ENCODE data around the gene CHRNA3.

The CHRNA3 gene

DNA sequence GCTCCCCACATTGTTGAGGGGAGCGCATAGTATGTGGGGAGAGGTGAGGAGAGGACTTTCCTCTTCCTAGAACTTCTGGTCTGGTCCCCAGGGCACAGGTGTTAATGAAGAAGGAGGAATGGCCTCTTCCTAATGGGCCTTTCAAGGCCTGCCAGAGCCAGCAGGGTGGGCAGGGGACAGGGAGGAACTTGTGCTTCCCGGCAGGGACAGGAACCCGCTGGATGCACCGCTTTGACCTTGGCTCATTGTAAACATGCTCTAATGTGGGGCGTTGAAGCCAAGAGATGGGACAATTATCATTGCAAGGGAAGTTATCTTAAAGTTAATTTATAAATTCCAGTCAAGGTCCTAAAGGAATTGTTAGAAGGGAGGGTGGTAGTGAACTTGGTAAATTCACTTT, 41.2 kb upstream of the CHRNA3 start:
- peaks cover 9% of the 10 kb centered on the region for H3K4me1 ChIP-seq
- no peaks in the 10 kb centered on the region for H3K27me3 ChIP-seq
- TF ChIP-seq, protein P1, sequence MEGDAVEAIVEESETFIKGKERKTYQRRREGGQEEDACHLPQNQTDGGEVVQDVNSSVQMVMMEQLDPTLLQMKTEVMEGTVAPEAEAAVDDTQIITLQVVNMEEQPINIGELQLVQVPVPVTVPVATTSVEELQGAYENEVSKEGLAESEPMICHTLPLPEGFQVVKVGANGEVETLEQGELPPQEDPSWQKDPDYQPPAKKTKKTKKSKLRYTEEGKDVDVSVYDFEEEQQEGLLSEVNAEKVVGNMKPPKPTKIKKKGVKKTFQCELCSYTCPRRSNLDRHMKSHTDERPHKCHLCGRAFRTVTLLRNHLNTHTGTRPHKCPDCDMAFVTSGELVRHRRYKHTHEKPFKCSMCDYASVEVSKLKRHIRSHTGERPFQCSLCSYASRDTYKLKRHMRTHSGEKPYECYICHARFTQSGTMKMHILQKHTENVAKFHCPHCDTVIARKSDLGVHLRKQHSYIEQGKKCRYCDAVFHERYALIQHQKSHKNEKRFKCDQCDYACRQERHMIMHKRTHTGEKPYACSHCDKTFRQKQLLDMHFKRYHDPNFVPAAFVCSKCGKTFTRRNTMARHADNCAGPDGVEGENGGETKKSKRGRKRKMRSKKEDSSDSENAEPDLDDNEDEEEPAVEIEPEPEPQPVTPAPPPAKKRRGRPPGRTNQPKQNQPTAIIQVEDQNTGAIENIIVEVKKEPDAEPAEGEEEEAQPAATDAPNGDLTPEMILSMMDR (IDR thresholded peaks at IDR 0.05; ENCODE audit: low read depth, low read length) = no peak
- no peak overlapping the region for H3K4me3 ChIP-seq (ENCODE audit: low read depth, low read length)
- no peaks in the 10 kb centered on the region; the same call in 1 of the 2 replicates for H3K9me3 ChIP-seq
- DNase-seq = no peak
- no peaks in the 10 kb centered on the region for H3K36me3 ChIP-seq

DNA sequence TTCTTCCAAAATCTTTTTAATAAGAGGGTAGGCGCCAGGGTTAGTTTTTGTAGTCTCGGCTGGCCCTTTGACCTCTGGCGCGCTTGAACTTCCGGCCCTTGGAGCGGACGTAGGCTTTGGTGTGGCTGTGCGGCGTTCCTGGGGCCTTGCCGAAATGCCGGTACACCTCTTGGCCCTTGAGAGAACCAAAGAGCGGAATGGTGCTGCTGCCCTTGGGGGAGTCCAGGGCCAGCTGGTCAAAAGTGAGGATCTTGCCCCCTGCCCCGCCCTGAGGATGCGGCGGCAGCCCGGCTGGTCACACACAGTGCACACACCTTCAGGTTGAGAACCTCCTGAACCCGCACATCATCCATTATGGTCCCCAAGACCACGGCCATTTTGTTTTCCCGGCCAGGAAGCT, 40.2 kb upstream of the CHRNA3 start:
- H3K27me3 ChIP-seq = no peaks in the 10 kb centered on the region
- H3K4me3 ChIP-seq (ENCODE audit: low read depth, low read length) = no peak overlapping the region
- TF ChIP-seq, protein P1 (IDR thresholded peaks at IDR 0.05; ENCODE audit: low read depth, low read length) = no peak
- H3K36me3 ChIP-seq = no peaks in the 10 kb centered on the region
- H3K9me3 ChIP-seq = no peaks in the 10 kb centered on the region; the same call in 1 of the 2 replicates
- no peak for DNase-seq
- H3K4me1 ChIP-seq = peaks cover 9% of the 10 kb centered on the region

DNA sequence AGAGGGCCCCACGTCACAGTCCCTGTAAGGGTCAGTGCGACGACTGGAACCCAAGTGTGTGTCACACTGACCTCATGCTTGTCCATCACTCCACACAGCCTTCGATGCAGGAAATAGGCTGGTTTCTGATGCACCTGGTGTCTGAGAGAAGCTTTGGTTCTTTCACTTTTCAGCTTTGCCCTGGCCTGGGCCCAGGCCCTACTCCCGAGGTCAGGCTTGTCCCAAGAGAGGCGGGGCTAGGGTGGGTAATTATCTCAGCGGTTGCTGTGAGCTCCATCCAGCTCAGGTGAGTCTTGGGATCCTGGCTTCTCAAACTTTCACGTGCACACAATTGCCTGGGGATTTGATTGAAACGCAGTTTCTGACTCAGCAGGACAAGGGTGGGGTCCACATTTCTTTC, 39.8 kb upstream of the CHRNA3 start:
- no peaks in the 10 kb centered on the region for H3K36me3 ChIP-seq
- no peaks in the 10 kb centered on the region; the same call in 1 of the 2 replicates for H3K9me3 ChIP-seq
- TF ChIP-seq, protein P1 (IDR thresholded peaks at IDR 0.05; ENCODE audit: low read depth, low read length) = no peak
- H3K27me3 ChIP-seq = no peaks in the 10 kb centered on the region
- DNase-seq = no peak
- H3K4me1 ChIP-seq = peaks cover 9% of the 10 kb centered on the region
- H3K4me3 ChIP-seq (ENCODE audit: low read depth, low read length) = no peak overlapping the region

DNA sequence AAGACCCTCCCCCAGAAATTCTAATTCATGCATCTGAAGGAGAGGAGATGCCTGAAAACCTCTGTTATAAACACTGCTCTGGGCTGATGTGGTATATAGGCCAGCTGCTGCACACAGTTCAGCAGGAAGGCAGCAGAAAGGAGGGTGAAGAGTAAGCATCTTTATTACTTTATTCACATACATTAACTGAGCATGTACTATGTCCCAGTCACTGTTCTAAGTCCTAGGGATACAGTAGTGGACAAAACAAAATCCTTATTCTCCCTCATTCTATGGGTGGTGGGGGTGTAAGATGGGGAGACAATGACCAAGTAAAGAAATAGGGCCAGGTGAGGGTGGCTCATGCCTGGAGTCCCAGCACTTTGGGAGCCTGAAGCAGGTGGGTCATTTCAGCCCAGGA, 38.0 kb upstream of the CHRNA3 start:
- H3K9me3 ChIP-seq = no peaks in the 10 kb centered on the region
- H3K4me1 ChIP-seq = peaks cover 9% of the 10 kb centered on the region
- TF ChIP-seq, protein P1 (IDR thresholded peaks at IDR 0.05; ENCODE audit: low read depth, low read length) = no peak
- no peaks in the 10 kb centered on the region for H3K27me3 ChIP-seq
- no peak for DNase-seq
- no peaks in the 10 kb centered on the region for H3K36me3 ChIP-seq
- no peak overlapping the region for H3K4me3 ChIP-seq (ENCODE audit: low read depth, low read length)

- no peaks in the 10 kb centered on the region for H3K9me3 ChIP-seq
Measured at GRCh38 chr15:78654272-78654671, 33.5 kb upstream of the CHRNA3 start.

GRCh38 chr15:78651930-78652615, 31.3 kb upstream of the CHRNA3 start:
- no peaks in the 10 kb centered on the region for H3K9me3 ChIP-seq
- TF ChIP-seq, protein P1 (IDR thresholded peaks at IDR 0.05; ENCODE audit: low read depth, low read length) = no peak
- H3K27me3 ChIP-seq = no peaks in the 10 kb centered on the region
- no peaks in the 10 kb centered on the region; the same call in 1 of the 2 replicates for H3K36me3 ChIP-seq
- no peak overlapping the region for H3K4me3 ChIP-seq (ENCODE audit: low read depth, low read length)
- H3K4me1 ChIP-seq = peaks cover 12% of the 10 kb centered on the region
- DNase-seq = no peak

More at GRCh38 chr15:78654272-78654671, 33.5 kb upstream of the CHRNA3 start:
- TF ChIP-seq, protein P1 (IDR thresholded peaks at IDR 0.05; ENCODE audit: low read depth, low read length) = no peak
- Histone ChIP-seq H3K27me3 (no peaks in the 10 kb centered on the region), H3K36me3 (no peaks in the 10 kb centered on the region; the same call in 1 of the 2 replicates), H3K4me1 (peaks cover 12% of the 10 kb centered on the region), H3K4me3 (ENCODE audit: low read depth, low read length) (no peak overlapping the region)
- no peak for DNase-seq
